ENCODE results near the gene ZNF708. TPM values are rescaled to one million over a fixed set of nuclear protein-coding genes. Genes with fewer than 3 reads are reported as not detected.
A peak's percentile ranks its signal among the peaks of the same experiment; 100 is the strongest.
"Not testable (repeated sequence)": the region's sequence is repeated elsewhere in the genome, so short reads cannot be mapped to it uniquely, and the experiment has no call there.

Gene ZNF708
- total RNA-seq = 5.7 and 9.5 TPM in 2 replicates

- DNase-seq (ENCODE audit: low read depth in 2 of 2) = peak; percentile 94
Measured at GRCh38 chr19:21328885-21329605, at the start of gene ZNF708. Gene ZNF708 (minus strand): TSS chr19:21329410. CDS start chr19:21329212, 198 bp downstream.

- no peak for DNase-seq (ENCODE audit: low read depth in 2 of 2)
Measured at GRCh38 chr19:21362291-21362690, 33.1 kb upstream of the ZNF708 start.

- peak; percentile 95 to 97 for DNase-seq (ENCODE audit: low read depth in 2 of 2)
Measured at GRCh38 chr19:21358768-21359451, 29.7 kb upstream of the ZNF708 start, which contains the start of gene ZNF738. Gene ZNF738 (plus strand): TSS chr19:21359000. CDS start chr19:21359141, 141 bp downstream.

GRCh38 chr19:21352830-21353229, 23.6 kb upstream of the ZNF708 start:
- DNase-seq (ENCODE audit: low read depth in 2 of 2) = no peak

GRCh38 chr19:21344841-21345240, 15.6 kb upstream of the ZNF708 start:
- not testable (repeated sequence) for DNase-seq (ENCODE audit: low read depth in 2 of 2)

GRCh38 chr19:21335721-21336120, 6.5 kb upstream of the ZNF708 start:
- no peak for DNase-seq (ENCODE audit: low read depth in 2 of 2)

- peak; percentile 6 to 15 for DNase-seq (ENCODE audit: low read depth in 2 of 2)
Measured at GRCh38 chr19:21328406-21328805, 804 bp downstream of the ZNF708 start.

- DNase-seq (ENCODE audit: low read depth in 2 of 2) = no peak
Measured at GRCh38 chr19:21326169-21326568, 3.0 kb downstream of the ZNF708 start.

GRCh38 chr19:21323000-21323399, 6.2 kb downstream of the ZNF708 start:
- no peak for DNase-seq (ENCODE audit: low read depth in 2 of 2)

GRCh38 chr19:21322528-21322927, 6.7 kb downstream of the ZNF708 start:
- peak in 1 of 2 donors; percentile 81 for DNase-seq (ENCODE audit: low read depth in 2 of 2)

GRCh38 chr19:21321996-21322395, 7.2 kb downstream of the ZNF708 start:
- DNase-seq (ENCODE audit: low read depth in 2 of 2) = no peak

GRCh38 chr19:21321134-21321533, 8.1 kb downstream of the ZNF708 start:
- DNase-seq (ENCODE audit: low read depth in 2 of 2) = no peak

GRCh38 chr19:21317821-21318220, 11.4 kb downstream of the ZNF708 start:
- no peak for DNase-seq (ENCODE audit: low read depth in 2 of 2)

- peak in 1 of 2 donors; percentile 62 for DNase-seq (ENCODE audit: low read depth in 2 of 2)
Measured at GRCh38 chr19:21314676-21315075, 14.5 kb downstream of the ZNF708 start.

- not testable (repeated sequence) for DNase-seq (ENCODE audit: low read depth in 2 of 2)
Measured at GRCh38 chr19:21312807-21313206, 16.4 kb downstream of the ZNF708 start.

GRCh38 chr19:21308773-21309172, 20.4 kb downstream of the ZNF708 start:
- DNase-seq (ENCODE audit: low read depth in 2 of 2) = no peak

GRCh38 chr19:21306881-21307479, 22.2 kb downstream of the ZNF708 start:
- not testable (repeated sequence) for DNase-seq (ENCODE audit: low read depth in 2 of 2)

- DNase-seq (ENCODE audit: low read depth in 2 of 2) = not testable (repeated sequence)
Measured at GRCh38 chr19:21293768-21294167, 35.4 kb downstream of the ZNF708 start.

GRCh38 chr19:21269813-21270212, 59.4 kb downstream of the ZNF708 start:
- DNase-seq (ENCODE audit: low read depth in 2 of 2) = no peak

GRCh38 chr19:21264891-21265290, 64.3 kb downstream of the ZNF708 start:
- DNase-seq (ENCODE audit: low read depth in 2 of 2) = no peak

- no peak for DNase-seq (ENCODE audit: low read depth in 2 of 2)
Measured at GRCh38 chr19:21264416-21264815, 64.8 kb downstream of the ZNF708 start.

GRCh38 chr19:21260848-21261381, 68.3 kb downstream of the ZNF708 start:
- DNase-seq (ENCODE audit: low read depth in 2 of 2) = not testable (repeated sequence)

Data from lung microvascular endothelial cell (primary cell).